HG03439 (cell line): ENCODE data around the gene MBTPS1.

Experiments
- ATAC-seq: cut with Tn5 transposase; IDR thresholded peaks from one replicate; pipeline ENCODE4 v1.9.1; 2021; ENCODE audit warnings: mild to moderate bottlenecking, moderate library complexity; ENCODE audit not compliant: unreplicated experiment

MBTPS1 gene

GRCh38 chr16:84080378-84080777 is 36.4 kb downstream of the MBTPS1 start:
- no peak for ATAC-seq

GRCh38 chr16:84079664-84080063 is 37.1 kb downstream of the MBTPS1 start:
- ATAC-seq = no peak

GRCh38 chr16:84075376-84075775 is 41.4 kb downstream of the MBTPS1 start:
- no peak for ATAC-seq

GRCh38 chr16:84074721-84075120 is 42.0 kb downstream of the MBTPS1 start:
- ATAC-seq = no peak

- no peak for ATAC-seq
Observed at GRCh38 chr16:84072014-84072413, 44.7 kb downstream of the MBTPS1 start.

- ATAC-seq = no peak
Observed at GRCh38 chr16:84071121-84071520, 45.6 kb downstream of the MBTPS1 start.

GRCh38 chr16:84069540-84069939 is 47.2 kb downstream of the MBTPS1 start:
- no peak for ATAC-seq

- no peak for ATAC-seq
Observed at GRCh38 chr16:84068783-84069462, 47.8 kb downstream of the MBTPS1 start.

GRCh38 chr16:84068041-84068440 is 48.7 kb downstream of the MBTPS1 start:
- ATAC-seq = no peak

GRCh38 chr16:84067640-84068039 is 49.1 kb downstream of the MBTPS1 start:
- ATAC-seq = no peak

- ATAC-seq = no peak
Observed at GRCh38 chr16:84065536-84066132, 51.1 kb downstream of the MBTPS1 start.

- ATAC-seq = no peak
Observed at GRCh38 chr16:84063980-84064379, 52.8 kb downstream of the MBTPS1 start.

- no peak for ATAC-seq
Observed at GRCh38 chr16:84062734-84063640, 53.8 kb downstream of the MBTPS1 start.

GRCh38 chr16:84061236-84061819 is 55.4 kb downstream of the MBTPS1 start:
- ATAC-seq = no peak

- ATAC-seq = no peak
Observed at GRCh38 chr16:84059946-84060901, 56.5 kb downstream of the MBTPS1 start.

- ATAC-seq = no peak
Observed at GRCh38 chr16:84059111-84059510, 57.6 kb downstream of the MBTPS1 start.

- no peak for ATAC-seq
Observed at GRCh38 chr16:84058664-84059063, 58.1 kb downstream of the MBTPS1 start.

GRCh38 chr16:84058211-84058610 is 58.5 kb downstream of the MBTPS1 start:
- no peak for ATAC-seq

- no peak for ATAC-seq
Observed at GRCh38 chr16:84056933-84057332, 59.8 kb downstream of the MBTPS1 start.
